ENCODE data around the gene C10orf90.

The C10orf90 gene

GRCh38 chr10:126528315-126528835, 142.1 kb downstream of the C10orf90 start:
- TF ChIP-seq, protein P1, sequence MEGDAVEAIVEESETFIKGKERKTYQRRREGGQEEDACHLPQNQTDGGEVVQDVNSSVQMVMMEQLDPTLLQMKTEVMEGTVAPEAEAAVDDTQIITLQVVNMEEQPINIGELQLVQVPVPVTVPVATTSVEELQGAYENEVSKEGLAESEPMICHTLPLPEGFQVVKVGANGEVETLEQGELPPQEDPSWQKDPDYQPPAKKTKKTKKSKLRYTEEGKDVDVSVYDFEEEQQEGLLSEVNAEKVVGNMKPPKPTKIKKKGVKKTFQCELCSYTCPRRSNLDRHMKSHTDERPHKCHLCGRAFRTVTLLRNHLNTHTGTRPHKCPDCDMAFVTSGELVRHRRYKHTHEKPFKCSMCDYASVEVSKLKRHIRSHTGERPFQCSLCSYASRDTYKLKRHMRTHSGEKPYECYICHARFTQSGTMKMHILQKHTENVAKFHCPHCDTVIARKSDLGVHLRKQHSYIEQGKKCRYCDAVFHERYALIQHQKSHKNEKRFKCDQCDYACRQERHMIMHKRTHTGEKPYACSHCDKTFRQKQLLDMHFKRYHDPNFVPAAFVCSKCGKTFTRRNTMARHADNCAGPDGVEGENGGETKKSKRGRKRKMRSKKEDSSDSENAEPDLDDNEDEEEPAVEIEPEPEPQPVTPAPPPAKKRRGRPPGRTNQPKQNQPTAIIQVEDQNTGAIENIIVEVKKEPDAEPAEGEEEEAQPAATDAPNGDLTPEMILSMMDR (IDR thresholded peaks at IDR 0.05; ENCODE audit: low read depth, low read length) = no peak
- no peaks in the 10 kb centered on the region for H3K9me3 ChIP-seq (ENCODE audit: severe bottlenecking)
- H3K27me3 ChIP-seq (ENCODE audit: insufficient read depth, low read depth, severe bottlenecking) = no peaks in the 10 kb centered on the region
- no peaks in the 10 kb centered on the region for H3K36me3 ChIP-seq
- no peak for DNase-seq
- no peak overlapping the region for H3K27ac ChIP-seq
- no peak overlapping the region for H3K4me3 ChIP-seq (ENCODE audit: low read depth, low read length)

- Histone ChIP-seq H3K36me3 (no peaks in the 10 kb centered on the region), H3K27me3 (ENCODE audit: insufficient read depth, low read depth, severe bottlenecking) (no peaks in the 10 kb centered on the region), H3K9me3 (ENCODE audit: severe bottlenecking) (no peaks in the 10 kb centered on the region), H3K27ac (no peak overlapping the region), H3K4me3 (ENCODE audit: low read depth, low read length) (no peak overlapping the region)
- DNase-seq = no peak
- TF ChIP-seq, protein P1 (IDR thresholded peaks at IDR 0.05; ENCODE audit: low read depth, low read length) = no peak
Observed at GRCh38 chr10:126527645-126528314, 142.7 kb downstream of the C10orf90 start.

DNA sequence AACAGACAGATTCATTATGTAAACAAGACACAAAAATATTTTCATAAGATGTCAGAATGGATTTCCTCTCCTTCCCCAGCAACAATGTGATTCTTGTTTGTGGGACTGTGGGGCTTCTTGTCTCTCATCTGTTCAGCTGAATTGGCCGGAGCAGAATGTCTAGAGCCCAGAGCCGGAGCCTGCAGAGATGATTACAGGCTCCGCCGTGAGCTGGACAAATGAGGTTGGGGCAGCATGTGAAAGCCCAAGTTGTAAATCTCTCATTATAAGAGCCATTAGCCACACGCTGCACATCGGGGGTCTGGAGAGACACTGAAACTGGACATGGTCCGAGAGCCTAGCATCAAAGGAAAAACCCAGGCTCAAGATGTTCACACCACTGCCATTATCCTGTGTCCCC, 145.2 kb downstream of the C10orf90 start:
- Histone ChIP-seq H3K4me3 (ENCODE audit: low read depth, low read length) (no peak overlapping the region), H3K36me3 (no peaks in the 10 kb centered on the region), H3K27me3 (ENCODE audit: insufficient read depth, low read depth, severe bottlenecking) (no peaks in the 10 kb centered on the region), H3K27ac (no peak overlapping the region), H3K9me3 (ENCODE audit: severe bottlenecking) (no peaks in the 10 kb centered on the region)
- no peak for DNase-seq
- TF ChIP-seq, protein P1 (IDR thresholded peaks at IDR 0.05; ENCODE audit: low read depth, low read length) = no peak

DNA sequence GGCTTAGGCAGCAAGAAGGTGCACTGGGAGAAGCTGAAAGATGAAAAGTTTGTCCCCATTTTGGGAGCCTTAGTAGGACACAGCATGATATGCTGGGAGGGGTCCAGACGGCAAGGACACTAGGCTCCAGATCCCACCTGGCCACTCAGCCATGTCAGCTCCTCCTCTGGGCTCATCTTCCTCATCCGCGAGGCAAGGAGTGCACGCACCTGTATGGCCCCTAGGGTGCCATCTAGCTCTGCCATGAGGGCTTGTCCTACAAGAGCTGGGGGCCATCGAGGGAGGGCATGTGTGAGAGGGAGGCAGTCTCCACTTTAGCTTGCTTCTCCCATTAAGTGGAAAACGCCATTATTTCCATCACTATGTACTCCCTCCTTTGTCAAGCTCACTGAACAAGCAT, 146.0 kb downstream of the C10orf90 start:
- no peaks in the 10 kb centered on the region for H3K9me3 ChIP-seq (ENCODE audit: severe bottlenecking)
- no peak for DNase-seq
- H3K27me3 ChIP-seq (ENCODE audit: insufficient read depth, low read depth, severe bottlenecking) = no peaks in the 10 kb centered on the region
- no peaks in the 10 kb centered on the region for H3K36me3 ChIP-seq
- TF ChIP-seq, protein P1 (IDR thresholded peaks at IDR 0.05; ENCODE audit: low read depth, low read length) = 0 out of 2 replicates have a peak, but pooled peaks have one; percentile 2
- H3K27ac ChIP-seq = no peak overlapping the region
- H3K4me3 ChIP-seq (ENCODE audit: low read depth, low read length) = no peak overlapping the region

GRCh38 chr10:126523071-126523470, 147.4 kb downstream of the C10orf90 start:
- no peaks in the 10 kb centered on the region for H3K27me3 ChIP-seq (ENCODE audit: insufficient read depth, low read depth, severe bottlenecking)
- H3K4me3 ChIP-seq (ENCODE audit: low read depth, low read length) = no peak overlapping the region
- no peak for DNase-seq
- H3K27ac ChIP-seq = no peak overlapping the region
- no peaks in the 10 kb centered on the region for H3K9me3 ChIP-seq (ENCODE audit: severe bottlenecking)
- no peaks in the 10 kb centered on the region for H3K36me3 ChIP-seq
- TF ChIP-seq, protein P1 (IDR thresholded peaks at IDR 0.05; ENCODE audit: low read depth, low read length) = no peak

- Histone ChIP-seq H3K27me3 (ENCODE audit: insufficient read depth, low read depth, severe bottlenecking) (no peaks in the 10 kb centered on the region), H3K27ac (no peak overlapping the region), H3K9me3 (ENCODE audit: severe bottlenecking) (no peaks in the 10 kb centered on the region), H3K4me3 (ENCODE audit: low read depth, low read length) (no peak overlapping the region), H3K36me3 (no peaks in the 10 kb centered on the region)
- TF ChIP-seq, protein P1 (IDR thresholded peaks at IDR 0.05; ENCODE audit: low read depth, low read length) = no peak
- DNase-seq = no peak
Observed at GRCh38 chr10:126521399-126521798, 149.1 kb downstream of the C10orf90 start.
